HFF-Myc (cell line): ENCODE results near the gene ZBTB32.
A peak's percentile ranks its signal among the peaks of the same experiment; 100 is the strongest.

ENCODE experiments used
- DNase-seq: peaks from one replicate; pipeline ENCODE4 v3.0.0-alpha.2; 2011; ENCODE audit warnings: low read depth; ENCODE audit errors: extremely low read depth
- H3K4me3 ChIP-seq: replicated peaks from 2 replicates; pipeline ENCODE4 v1.5.1; 2011; ENCODE audit warnings: low read depth, mild to moderate bottlenecking, control low read depth, low read length
- CTCF ChIP-seq: IDR thresholded peaks from 2 replicates; pipeline ENCODE4 v1.5.1; 2012; ENCODE audit warnings: mild to moderate bottlenecking, low read depth, low read length, control low read depth; ENCODE audit errors: missing control alignments

The ZBTB32 gene

GRCh38 chr19:35695895-35696422 lies 8.4 kb upstream of the ZBTB32 start:
- no peak for DNase-seq
- H3K4me3 ChIP-seq = no peak overlapping the region
- no peak for TF ChIP-seq CTCF

GRCh38 chr19:35696835-35697234 lies 7.5 kb upstream of the ZBTB32 start:
- TF ChIP-seq CTCF = no peak
- no peak overlapping the region for H3K4me3 ChIP-seq
- no peak for DNase-seq

GRCh38 chr19:35702223-35703012 lies 1.9 kb upstream of the ZBTB32 start:
- DNase-seq = peak; percentile 88
- no peak for TF ChIP-seq CTCF
- peak overlapping the region; percentile 42 for H3K4me3 ChIP-seq

- no peak overlapping the region for H3K4me3 ChIP-seq
- no peak for TF ChIP-seq CTCF
- no peak for DNase-seq
Measured at GRCh38 chr19:35703343-35703742, 1.0 kb upstream of the ZBTB32 start.

- no peak for DNase-seq
- H3K4me3 ChIP-seq = no peak overlapping the region
- TF ChIP-seq CTCF = no peak
Measured at GRCh38 chr19:35708391-35708790, 4.0 kb downstream of the ZBTB32 start.

- no peak for TF ChIP-seq CTCF
- DNase-seq = no peak
- H3K4me3 ChIP-seq = no peak overlapping the region
Measured at GRCh38 chr19:35710784-35711723, 6.7 kb downstream of the ZBTB32 start.
